CD14-positive monocyte (primary cell): ENCODE measurements around the gene MILR1. TPM values are rescaled to one million over a fixed set of nuclear protein-coding genes. Genes with fewer than 3 reads are reported as not detected.
A peak's percentile ranks its signal among the peaks of the same experiment; 100 is the strongest.

ENCODE experiments used
- DNase-seq, 3 donors: peaks; one replicate each; pipeline ENCODE4 v3.0.0-alpha.2; 2011 to 2022
- H2AFZ ChIP-seq: 2 replicates; pipeline ENCODE4 v1.6.0; 2012; ENCODE audit warnings: mild to moderate bottlenecking, low read depth, low read length, inconsistent platforms; ENCODE audit not compliant: insufficient read depth, poor library complexity, severe bottlenecking
- H3K27ac ChIP-seq, 2 donors: 1 replicate in 1 of 2; 2 replicates in 1 of 2; pipeline ENCODE4 v1.5.1; 2012 to 2013; ENCODE audit warnings: low read length in 2 of 2, control low read depth in 1 of 2, inconsistent platforms in 1 of 2, low read depth in 1 of 2, mild to moderate bottlenecking in 1 of 2
- H3K27me3 ChIP-seq, 2 donors: one replicate each; pipeline versions ENCODE4 v1.6.0 to v1.6.1; 2011 to 2013; ENCODE audit warnings: low read length in 2 of 2; ENCODE audit not compliant: control insufficient read depth in 2 of 2, insufficient read depth in 2 of 2
- H3K36me3 ChIP-seq, 2 donors: replicated peaks in 1 of 2; 1 replicate in 1 of 2; 2 replicates in 1 of 2; pipeline versions ENCODE4 v1.5.1 to v1.6.1; 2012 to 2013; ENCODE audit warnings: low read length in 2 of 2, control low read depth in 1 of 2, inconsistent platforms in 1 of 2, mild to moderate bottlenecking in 1 of 2; ENCODE audit not compliant: insufficient read depth in 2 of 2, control insufficient read depth in 1 of 2
- H3K4me1 ChIP-seq, 2 donors: 1 replicate in 1 of 2; 2 replicates in 1 of 2; pipeline versions ENCODE4 v1.5.1 to v1.6.1; 2012 to 2013; ENCODE audit warnings: low read length in 2 of 2, control low read depth in 1 of 2, inconsistent platforms in 1 of 2, mild to moderate bottlenecking in 1 of 2, moderate library complexity in 1 of 2; ENCODE audit not compliant: insufficient read depth in 2 of 2, control insufficient read depth in 1 of 2
- H3K4me2 ChIP-seq: replicated peaks from 2 replicates; pipeline ENCODE3; 2012; ENCODE audit warnings: low read length, moderate library complexity, mild to moderate bottlenecking; ENCODE audit not compliant: poor library complexity, severe bottlenecking; ENCODE audit errors: extremely low read depth
- H3K4me3 ChIP-seq, 3 experiments: fragments of 200-600 bp in 1 of 3; sonication (generic) in 1 of 3; replicated peaks in 1 of 3; 1 replicate in 2 of 3; 2 replicates in 1 of 3; pipeline ENCODE4 v1.5.1; 2011 to 2013; ENCODE audit warnings: low read length in 3 of 3, mild to moderate bottlenecking in 3 of 3, control low read depth in 2 of 3, low read depth in 2 of 3, inconsistent platforms in 1 of 3, moderate library complexity in 1 of 3
- H3K79me2 ChIP-seq: 2 replicates; pipeline ENCODE4 v1.6.0; 2012; ENCODE audit warnings: mild to moderate bottlenecking, control low read depth, inconsistent platforms, low read length, moderate library complexity; ENCODE audit not compliant: insufficient read depth
- H3K9ac ChIP-seq: 2 replicates; pipeline ENCODE4 v1.6.0; 2017; ENCODE audit warnings: low read length, mild to moderate bottlenecking; ENCODE audit not compliant: insufficient read depth, poor library complexity, severe bottlenecking
- H3K9me3 ChIP-seq, 2 donors: replicated peaks in 1 of 2; 1 replicate in 1 of 2; 2 replicates in 1 of 2; pipeline versions ENCODE4 v1.5.1 to v1.6.1; 2012 to 2013; ENCODE audit warnings: low read length in 2 of 2, control low read depth in 1 of 2; ENCODE audit not compliant: control insufficient read depth in 1 of 2, insufficient read depth in 1 of 2
- H4K20me1 ChIP-seq: 2 replicates; pipeline ENCODE4 v1.6.0; 2012; ENCODE audit warnings: mild to moderate bottlenecking, low read length, control low read depth, moderate library complexity; ENCODE audit not compliant: insufficient read depth
- H3K27ac Mint-ChIP-seq, 7 donors: one replicate each; pipeline ENCODE4 v1.8.0; 2020; ENCODE audit warnings: mild to moderate bottlenecking in 7 of 7, mixed read lengths in 7 of 7, moderate library complexity in 6 of 7, inconsistent platforms in 2 of 7
- H3K27me3 Mint-ChIP-seq, 3 donors: one replicate each; pipeline ENCODE4 v1.8.0; 2021 to 2022; ENCODE audit warnings: low read depth in 3 of 3, mild to moderate bottlenecking in 3 of 3, mixed read lengths in 3 of 3, moderate library complexity in 3 of 3, inconsistent platforms in 1 of 3
- H3K36me3 Mint-ChIP-seq, 2 donors: one replicate each; pipeline ENCODE4 v1.8.0; 2020; ENCODE audit warnings: mixed read lengths in 2 of 2, inconsistent platforms in 1 of 2, mild to moderate bottlenecking in 1 of 2
- H3K4me1 Mint-ChIP-seq: one replicate; pipeline ENCODE4 v1.8.0; 2020; ENCODE audit warnings: mild to moderate bottlenecking, mixed read lengths
- H3K4me3 Mint-ChIP-seq, 2 donors: one replicate each; pipeline ENCODE4 v1.8.0; 2020; ENCODE audit warnings: mild to moderate bottlenecking in 2 of 2, mixed read lengths in 2 of 2, moderate library complexity in 1 of 2
- H3K9me3 Mint-ChIP-seq, 7 donors: one replicate each; pipeline ENCODE4 v1.8.0; 2020 to 2022; ENCODE audit warnings: mixed read lengths in 7 of 7, mild to moderate bottlenecking in 6 of 7, moderate library complexity in 6 of 7, inconsistent platforms in 2 of 7
- CTCF ChIP-seq: fragments of 200-600 bp; IDR thresholded peaks from one replicate; pipeline ENCODE4 v1.8.0; 2022; ENCODE audit warnings: antibody characterized with exemption, mild to moderate bottlenecking
- WGBS: methylation state at CpG from one replicate; pipeline ENCODE4 v1.1.5; 2013; ENCODE audit warnings: missing lambda C conversion rate; ENCODE audit not compliant: insufficient coverage; 5-methylcytosine and 5-hydroxymethylcytosine counted together
- intact Hi-C, 2 donors: fragments of 100-400 bp; cut with micrococcal nuclease; formaldehyde crosslinking; loops; one replicate each; pipeline versions ENCODE4 v1.15.0 to v1.15.1; 2023
- polyA plus RNA-seq, 3 donors: library from polyadenylated mRNA; depleted of rRNA in 1 of 3; unstranded in 2 of 3; stranded (reverse) in 1 of 3; fragments of 300-500 nt in 2 of 3; fragments of >200 nt in 1 of 3; fragmentation: Illumina TruSeq in 2 of 3; gene quantifications; 1 replicate in 2 of 3; 2 replicates in 1 of 3; pipeline ENCODE4 v1.2.3, GENCODE V29; 2012 to 2021

The MILR1 gene
- polyA plus RNA-seq, 3 donors: 72.0 to 95.2 (median 81.7) TPM

DNA sequence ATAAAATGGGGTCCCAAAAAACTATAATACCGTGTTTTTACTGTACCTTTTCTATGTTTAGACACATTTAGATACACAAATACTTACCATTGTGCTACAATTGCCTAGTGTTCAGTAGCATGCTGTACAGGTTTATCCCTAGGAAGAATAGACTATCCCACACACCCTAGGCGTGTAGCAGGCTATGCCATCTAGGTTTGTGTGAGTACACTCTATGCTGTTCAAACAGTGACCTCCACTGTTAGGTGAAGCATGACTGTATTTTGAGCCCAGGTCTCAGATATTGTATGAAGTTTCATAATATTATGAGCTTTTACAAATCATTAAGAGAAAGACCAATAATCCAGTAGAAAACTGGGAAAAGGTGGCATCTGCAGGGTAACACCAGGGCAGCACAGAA, 23.6 kb downstream of the MILR1 start:
- H2AFZ ChIP-seq: no peak overlapping the region
- H3K27ac ChIP-seq: peak overlapping the region in 1 of 2 donors; percentile 5
- H3K36me3 ChIP-seq: peaks cover 38 to 65% of the 10 kb centered on the region in 2 donors
- no peaks in the 10 kb centered on the region for H3K9me3 ChIP-seq
- intact Hi-C loops: no loop called here
- H3K4me3 ChIP-seq: no peak overlapping the region
- H3K9ac ChIP-seq: no peak overlapping the region
- Mint-ChIP-seq H3K27me3 (peaks cover 0 to 2% (median 0%) of the 10 kb centered on the region in 3 donors), H3K4me1 (peaks cover 15% of the 10 kb centered on the region), H3K36me3 (peaks cover 51 to 70% of the 10 kb centered on the region in 2 donors), H3K27ac (no peak overlapping the region), H3K9me3 (peaks cover 0 to 2% (median 0%) of the 10 kb centered on the region in 7 donors), H3K4me3 (no peak overlapping the region)
- TF ChIP-seq CTCF: no peak
- H3K4me1 ChIP-seq: peaks cover 10 to 23% of the 10 kb centered on the region in 2 donors
- H3K4me2 ChIP-seq: no peak overlapping the region
- H3K27me3 ChIP-seq: no peaks in the 10 kb centered on the region
- H3K79me2 ChIP-seq: no peaks in the 10 kb centered on the region
- H4K20me1 ChIP-seq: peaks cover 5% of the 10 kb centered on the region
- no peak for DNase-seq
- no CpG with 5 or more reads among the region's 2 CpGs for WGBS

GRCh38 chr17:64477849-64478248, 28.9 kb downstream of the MILR1 start:
- H3K4me1 ChIP-seq: peaks cover 15 to 30% of the 10 kb centered on the region in 2 donors
- H2AFZ ChIP-seq: no peak overlapping the region
- H3K9ac ChIP-seq: no peak overlapping the region
- no peaks in the 10 kb centered on the region for H3K27me3 ChIP-seq
- H3K36me3 Mint-ChIP-seq: peaks cover 22 to 60% of the 10 kb centered on the region in 2 donors
- H4K20me1 ChIP-seq: no peaks in the 10 kb centered on the region
- no peak for TF ChIP-seq CTCF
- no peak overlapping the region for H3K27ac ChIP-seq
- intact Hi-C loops: no loop called here
- no peaks in the 10 kb centered on the region for H3K9me3 ChIP-seq
- H3K79me2 ChIP-seq: no peaks in the 10 kb centered on the region
- H3K36me3 ChIP-seq: peaks cover 23 to 55% of the 10 kb centered on the region in 2 donors
- no peaks in the 10 kb centered on the region for H3K27me3 Mint-ChIP-seq
- peaks cover 0 to 2% (median 0%) of the 10 kb centered on the region in 7 donors for H3K9me3 Mint-ChIP-seq
- H3K27ac Mint-ChIP-seq: no peak overlapping the region
- H3K4me3 ChIP-seq: no peak overlapping the region
- H3K4me1 Mint-ChIP-seq: peaks cover 23% of the 10 kb centered on the region
- WGBS: no CpG with 5 or more reads among the region's 1 CpG
- H3K4me2 ChIP-seq: no peak overlapping the region
- no peak overlapping the region for H3K4me3 Mint-ChIP-seq
- no peak for DNase-seq
